H1 (cell line): Measurements from ENCODE around the gene NEGR1. TPM values are rescaled to one million over a fixed set of nuclear protein-coding genes. Genes with fewer than 3 reads are reported as not detected.

Source experiments
- CTCF ChIA-PET: fragments of 300-600 bp; sonication (Branson Sonifier 250); formaldehyde crosslinking; loops from one replicate; lab custom pipeline; 2021; ENCODE audit not compliant: partially characterized antibody; lab: Charles Lee
- POLR2A ChIA-PET: fragments of 300-600 bp; sonication (Branson Sonifier 250); formaldehyde crosslinking; loops from one replicate; lab custom pipeline; 2021; ENCODE audit warnings: inconsistent platforms; ENCODE audit not compliant: partially characterized antibody; lab: Charles Lee
- DNase-seq, 2 experiments: peaks; one replicate each; pipeline versions ENCODE4 v3.0.0 to v3.0.0-alpha.2; 2010 to 2022; ENCODE audit warnings: low spot score in 2 of 2, low read depth in 1 of 2, mixed read lengths in 1 of 2
- FAIRE-seq: peaks from 2 replicates; lab custom pipeline; 2011; peaks lifted over from hg19 to GRCh38; lab: Jason Lieb, UNC
- H2AFZ ChIP-seq: 2 replicates; pipeline ENCODE4 v1.8.1; 2012; ENCODE audit warnings: low read length, inconsistent platforms
- H2AK5ac ChIP-seq: 2 replicates; pipeline ENCODE4 v1.6.1; 2013; ENCODE audit warnings: low read depth, low read length
- H2BK120ac ChIP-seq: replicated peaks from 2 replicates; pipeline ENCODE3; 2013; ENCODE audit warnings: low read depth, low read length, inconsistent platforms
- H2BK12ac ChIP-seq: 2 replicates; pipeline ENCODE4 v1.6.1; 2013; ENCODE audit warnings: low read depth, low read length
- H2BK15ac ChIP-seq: 2 replicates; pipeline ENCODE4 v1.6.1; 2013; ENCODE audit warnings: low read length
- H2BK20ac ChIP-seq: 2 replicates; pipeline ENCODE4 v1.6.1; 2013; ENCODE audit warnings: low read length
- H2BK5ac ChIP-seq: 2 replicates; pipeline ENCODE4 v1.6.1; 2013; ENCODE audit warnings: low read depth, low read length
- H3K14ac ChIP-seq: 2 replicates; pipeline ENCODE4 v1.6.1; 2013; ENCODE audit warnings: inconsistent platforms; ENCODE audit not compliant: insufficient read length
- H3K18ac ChIP-seq: 2 replicates; pipeline ENCODE4 v1.6.1; 2013; ENCODE audit warnings: low read length; ENCODE audit errors: extremely low read depth
- H3K23ac ChIP-seq: 2 replicates; pipeline ENCODE4 v1.6.1; 2013; ENCODE audit warnings: inconsistent platforms; ENCODE audit not compliant: insufficient read length
- H3K23me2 ChIP-seq: 2 replicates; pipeline ENCODE4 v1.6.1; 2013; ENCODE audit warnings: low read depth, low read length
- H3K27ac ChIP-seq: 2 replicates; pipeline ENCODE4 v1.6.1; 2011; ENCODE audit warnings: low read depth, low read length, inconsistent platforms
- H3K27me3 ChIP-seq, 4 experiments: replicated peaks in 1 of 4; 1 replicate in 1 of 4; 2 replicates in 3 of 4; pipeline versions ENCODE4 v1.6.1 to v1.8.1; 2011 to 2013; ENCODE audit warnings: low read length in 3 of 4, mild to moderate bottlenecking in 3 of 4, inconsistent platforms in 2 of 4, mixed read lengths in 2 of 4, moderate library complexity in 1 of 4; ENCODE audit not compliant: control insufficient read depth in 3 of 4, insufficient read depth in 3 of 4; ENCODE audit errors: extremely low read depth in 1 of 4
- H3K36me3 ChIP-seq, 4 experiments: 2 replicates each; pipeline versions ENCODE4 v1.6.1 to v1.8.1; 2011 to 2013; ENCODE audit warnings: mild to moderate bottlenecking in 4 of 4, low read length in 3 of 4, moderate library complexity in 2 of 4, control low read depth in 1 of 4, inconsistent platforms in 1 of 4; ENCODE audit not compliant: insufficient read depth in 4 of 4, control insufficient read depth in 2 of 4
- H3K4ac ChIP-seq: replicated peaks from 2 replicates; pipeline ENCODE3; 2013; ENCODE audit warnings: low read length, low read depth, mixed read lengths, inconsistent platforms; ENCODE audit not compliant: insufficient read length
- H3K4me1 ChIP-seq, 4 experiments: replicated peaks in 1 of 4; 1 replicate in 1 of 4; 2 replicates in 3 of 4; pipeline versions ENCODE4 v1.6.1 to v1.8.1; 2011 to 2013; ENCODE audit warnings: low read length in 3 of 4, inconsistent platforms in 2 of 4, mixed read lengths in 1 of 4; ENCODE audit not compliant: insufficient read depth in 4 of 4, control insufficient read depth in 3 of 4
- H3K4me2 ChIP-seq, 2 experiments: 2 replicates each; pipeline versions ENCODE4 v1.6.1 to v1.8.1; 2011 to 2013; ENCODE audit warnings: low read depth in 2 of 2, low read length in 2 of 2, control low read depth in 1 of 2, inconsistent platforms in 1 of 2, mild to moderate bottlenecking in 1 of 2; ENCODE audit not compliant: insufficient read depth in 1 of 2
- H3K4me3 ChIP-seq, 4 experiments: fragments of 200-600, 300-600 bp in 1 of 4; sonication (generic), shearing (Covaris generic), sonication (Bioruptor Twin) in 1 of 4; 2 replicates each; pipeline versions ENCODE4 v1.5.1 to v1.8.1; 2011 to 2016; ENCODE audit warnings: low read length in 4 of 4, low read depth in 3 of 4, control low read depth in 2 of 4, inconsistent platforms in 2 of 4, mild to moderate bottlenecking in 2 of 4, mixed read lengths in 1 of 4, moderate library complexity in 1 of 4; ENCODE audit not compliant: insufficient read depth in 2 of 4; ENCODE audit errors: extremely low read depth in 1 of 4
- H3K56ac ChIP-seq: replicated peaks from 2 replicates; pipeline ENCODE3; 2013; ENCODE audit warnings: low read depth, mild to moderate bottlenecking, mixed read lengths, low read length, inconsistent platforms; ENCODE audit not compliant: insufficient read length
- H3K79me1 ChIP-seq: 2 replicates; pipeline ENCODE4 v1.6.1; 2013; ENCODE audit warnings: low read depth, low read length, control low read depth
- H3K79me2 ChIP-seq, 2 experiments: 2 replicates each; pipeline versions ENCODE4 v1.6.1 to v1.8.1; 2012 to 2013; ENCODE audit warnings: low read length in 2 of 2, mild to moderate bottlenecking in 2 of 2, inconsistent platforms in 1 of 2; ENCODE audit not compliant: insufficient read depth in 2 of 2, control insufficient read depth in 1 of 2
- H3K9ac ChIP-seq, 4 experiments: replicated peaks in 1 of 4; 1 replicate in 1 of 4; 2 replicates in 3 of 4; pipeline versions ENCODE4 v1.6.1 to v1.8.1; 2011 to 2013; ENCODE audit warnings: low read depth in 3 of 4, low read length in 3 of 4, control low read depth in 2 of 4, mild to moderate bottlenecking in 2 of 4, moderate library complexity in 2 of 4, inconsistent platforms in 1 of 4; ENCODE audit errors: extremely low read depth in 1 of 4
- H3K9me3 ChIP-seq, 2 experiments: 2 replicates each; pipeline versions ENCODE4 v1.6.1 to v1.8.1; 2012 to 2013; ENCODE audit warnings: mild to moderate bottlenecking in 2 of 2, moderate library complexity in 2 of 2, control low read depth in 1 of 2, inconsistent platforms in 1 of 2, low read depth in 1 of 2, low read length in 1 of 2, mixed read lengths in 1 of 2; ENCODE audit not compliant: insufficient read depth in 2 of 2
- H4K20me1 ChIP-seq, 2 experiments: replicated peaks in 1 of 2; 2 replicates each; pipeline versions ENCODE3 to v1.8.1; 2011 to 2013; ENCODE audit warnings: inconsistent platforms in 2 of 2, low read length in 2 of 2, mild to moderate bottlenecking in 1 of 2; ENCODE audit not compliant: insufficient read depth in 2 of 2, control insufficient read depth in 1 of 2
- H4K5ac ChIP-seq: 2 replicates; pipeline ENCODE4 v1.6.1; 2013; ENCODE audit warnings: low read length, low read depth, mixed read lengths, inconsistent platforms; ENCODE audit not compliant: insufficient read length
- H4K8ac ChIP-seq: 2 replicates; pipeline ENCODE4 v1.8.0; 2013; ENCODE audit warnings: mild to moderate bottlenecking, moderate library complexity, low read length, inconsistent platforms; ENCODE audit not compliant: insufficient read depth; ENCODE audit errors: extremely low read depth
- H4K91ac ChIP-seq: replicated peaks from 2 replicates; pipeline ENCODE3; 2013; ENCODE audit warnings: low read length, mixed read lengths, inconsistent platforms; ENCODE audit not compliant: insufficient read length
- SIX5 ChIP-seq: IDR thresholded peaks from 2 replicates; pipeline ENCODE4 v1.6.1; 2011; ENCODE audit warnings: mild to moderate bottlenecking, low read depth, low read length
- WGBS, 2 experiments: shearing (Covaris generic) in 1 of 2; methylation state at CpG; one replicate each; pipeline versions ENCODE4 v1.1.6 to v1.1.7; 2013 to 2015; ENCODE audit warnings: low lambda C conversion rate in 2 of 2, mixed read lengths in 2 of 2, inconsistent platforms in 1 of 2, low coverage in 1 of 2, missing lambda C conversion rate in 1 of 2; ENCODE audit not compliant: insufficient replicate concordance in 2 of 2, insufficient coverage in 1 of 2, insufficient read length in 1 of 2; ENCODE audit errors: extremely low coverage in 1 of 2, missing lambda C conversion rate in 1 of 2; 5-methylcytosine and 5-hydroxymethylcytosine counted together
- polyA plus RNA-seq, 7 experiments: library from polyadenylated mRNA; depleted of rRNA in 3 of 7; stranded (reverse) in 5 of 7; unstranded in 2 of 7; fragments of >200 nt in 5 of 7; fragments of 200-250 nt in 2 of 7; gene quantifications; 1 replicate in 5 of 7; 2 replicates in 1 of 7; 4 replicates in 1 of 7; pipeline versions ENCODE4 v1.2.1 to v1.2.3, GENCODE V29; 2011 to 2013; ENCODE audit warnings: missing spikeins in 2 of 7, mixed read lengths in 2 of 7
- total RNA-seq: library from RNA; stranded (reverse); fragmentation: NEBNext Ultra II Directional; extraction: Animal tissue kit (Norgen Biotek cat#: 25700); gene quantifications from 2 replicates; pipeline ENCODE4 v1.2.1, GENCODE V29; 2021
- TF ChIP-seq, protein P1 (sequence below): IDR thresholded peaks from 2 replicates; pipeline ENCODE4 v1.6.1; 2011; ENCODE audit warnings: low read length, improper control_type of control experiment

The NEGR1 gene
- total and polyA plus RNA-seq, 2 of the 8 experiments (the other 6 are each of a cell fraction or from before 2014, with no cell fraction given): 0.71 to 1.3 TPM

DNA sequence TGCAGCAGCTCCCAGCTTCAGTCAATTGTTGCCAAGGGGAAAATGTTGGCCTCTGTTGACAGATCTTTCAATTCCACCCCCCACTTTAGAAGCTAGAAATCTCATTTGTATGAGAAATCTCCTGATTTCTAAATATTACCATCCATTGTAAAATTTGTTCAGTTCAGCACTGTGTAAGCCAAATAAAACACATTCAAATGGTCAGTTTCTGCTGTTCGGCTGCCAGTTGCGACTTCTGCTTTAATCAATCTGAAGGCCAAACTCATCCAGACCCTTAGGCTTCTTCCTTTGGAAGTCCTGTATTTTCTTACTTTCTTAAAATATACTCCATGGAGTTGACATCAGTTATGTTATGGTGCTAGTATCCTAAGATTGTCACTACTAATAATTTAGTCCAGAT, 920.3 kb downstream of the NEGR1 start:
- ChIA-PET POLR2A (no interaction called here), CTCF (no interaction called here)
- no peak for TF ChIP-seq SIX5
- TF ChIP-seq, protein P1, sequence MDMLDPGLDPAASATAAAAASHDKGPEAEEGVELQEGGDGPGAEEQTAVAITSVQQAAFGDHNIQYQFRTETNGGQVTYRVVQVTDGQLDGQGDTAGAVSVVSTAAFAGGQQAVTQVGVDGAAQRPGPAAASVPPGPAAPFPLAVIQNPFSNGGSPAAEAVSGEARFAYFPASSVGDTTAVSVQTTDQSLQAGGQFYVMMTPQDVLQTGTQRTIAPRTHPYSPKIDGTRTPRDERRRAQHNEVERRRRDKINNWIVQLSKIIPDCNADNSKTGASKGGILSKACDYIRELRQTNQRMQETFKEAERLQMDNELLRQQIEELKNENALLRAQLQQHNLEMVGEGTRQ: no peak
- no peak overlapping the region for H3K9ac ChIP-seq
- H3K4me2 ChIP-seq: no peak overlapping the region
- H4K91ac ChIP-seq: no peak overlapping the region
- no peaks in the 10 kb centered on the region for H3K79me2 ChIP-seq
- H4K5ac ChIP-seq: no peak overlapping the region
- H3K4me1 ChIP-seq: no peaks in the 10 kb centered on the region
- H3K4me3 ChIP-seq: no peak overlapping the region
- 96% methylated on average over 2 of the region's 2 CpGs; no CpG with 5 or more reads in 1 of the 2 experiments for WGBS, 2 experiments
- H3K79me1 ChIP-seq: no peaks in the 10 kb centered on the region
- H3K4ac ChIP-seq: no peak overlapping the region
- no peak overlapping the region for H2BK12ac ChIP-seq
- no peak overlapping the region for H3K18ac ChIP-seq
- H3K56ac ChIP-seq: no peak overlapping the region
- FAIRE-seq (no peak), DNase-seq (no peak)
- H3K9me3 ChIP-seq: no peaks in the 10 kb centered on the region
- no peak overlapping the region for H2BK120ac ChIP-seq
- H2BK15ac ChIP-seq: no peak overlapping the region
- no peak overlapping the region for H3K14ac ChIP-seq
- no peaks in the 10 kb centered on the region for H3K36me3 ChIP-seq
- H3K27ac ChIP-seq: no peak overlapping the region
- no peaks in the 10 kb centered on the region for H3K27me3 ChIP-seq
- no peak overlapping the region for H4K8ac ChIP-seq
- peaks cover 0 to 1% of the 10 kb centered on the region in 2 experiments for H4K20me1 ChIP-seq
- H2BK20ac ChIP-seq: no peak overlapping the region
- no peak overlapping the region for H2AFZ ChIP-seq
- H2AK5ac ChIP-seq: no peak overlapping the region
- H3K23ac ChIP-seq: no peak overlapping the region
- H2BK5ac ChIP-seq: no peak overlapping the region
- no peaks in the 10 kb centered on the region for H3K23me2 ChIP-seq
